ENCODE results near the gene B3GALT6.

The B3GALT6 gene

GRCh38 chr1:1240822-1241587, 9.0 kb downstream of the B3GALT6 start (continued):
- TF ChIP-seq KLF8 (tag by site-specific recombination; IDR thresholded peaks at IDR 0.05) (peak; percentile 28), ZNF335 (tag by site-specific recombination; conservative IDR thresholded peaks at IDR 0.05) (peak; percentile 62; the same call in 1 of the 2 replicates), KLF9 (tag by site-specific recombination; IDR thresholded peaks at IDR 0.05; ENCODE audit: low read depth) (no peak)

GRCh38 chr1:1241588-1242219, 9.7 kb downstream of the B3GALT6 start:
- POLR2A ChIA-PET, result no interaction called here
- CTCF ChIA-PET, result no interaction called here
- TF ChIP-seq ZNF544 (tag by site-specific recombination; IDR thresholded peaks at IDR 0.05) (no peak), BCL11B (tag by site-specific recombination; IDR thresholded peaks at IDR 0.05; ENCODE audit: low read depth) (0 out of 2 replicates have a peak, but pooled peaks have one; percentile 57), GLIS2 (tag by site-specific recombination; IDR thresholded peaks at IDR 0.05) (peak; percentile 22; the same call in 1 of the 2 replicates), ZFP69B (tag by site-specific recombination; IDR thresholded peaks at IDR 0.05) (peak; percentile 67; the same call in 1 of the 2 replicates)

GRCh38 chr1:1242461-1243265, 10.6 kb downstream of the B3GALT6 start:
- Histone ChIP-seq H3K9me3 (ENCODE audit: control insufficient read depth, insufficient read depth, low read depth, low read length) (no peaks in the 10 kb centered on the region), H3K4me3 (ENCODE audit: low read depth, low read length) (no peak overlapping the region), H3K36me3 (ENCODE audit: control insufficient read depth in 2 of 2, insufficient read depth in 1 of 2, low read length in 2 of 2) (no peaks in the 10 kb centered on the region), H3K4me1 (ENCODE audit: control insufficient read depth, insufficient read depth, low read length) (no peaks in the 10 kb centered on the region), H3K27ac (ENCODE audit: extremely low read depth, low read depth, low read length) (no peak overlapping the region)
- no peak for TF ChIP-seq ZNF585B (tag by site-specific recombination; IDR thresholded peaks at IDR 0.05)
- TF ChIP-seq ZNF221 (tag by site-specific recombination; IDR thresholded peaks at IDR 0.05; ENCODE audit: borderline replicate concordance), result no peak
- no peak for TF ChIP-seq KLF1 (tag by site-specific recombination; IDR thresholded peaks at IDR 0.05)
- TF ChIP-seq ZNF664 (tag by site-specific recombination; IDR thresholded peaks at IDR 0.05), result no peak
- TF ChIP-seq ZBTB21 (tag by site-specific recombination; IDR thresholded peaks at IDR 0.05), result no peak
- no peak for TF ChIP-seq ZSCAN5A (tag by site-specific recombination; IDR thresholded peaks at IDR 0.05)
- peak; percentile 10; the same call in 1 of the 2 replicates for TF ChIP-seq BCL11A (tag by site-specific recombination; IDR thresholded peaks at IDR 0.05; ENCODE audit: low read depth)
- TF ChIP-seq YY2 (tag by site-specific recombination; IDR thresholded peaks at IDR 0.05), result no peak
- TF ChIP-seq ZNF19 (tag by site-specific recombination; IDR thresholded peaks at IDR 0.05; ENCODE audit: low read depth), result no peak
- no peak for TF ChIP-seq ZBTB44 (tag by site-specific recombination; IDR thresholded peaks at IDR 0.05)
- TF ChIP-seq SCRT2 (tag by site-specific recombination; IDR thresholded peaks at IDR 0.05), result peak; percentile 57; the same call in 1 of the 2 replicates
- TF ChIP-seq HOXD13 (CRISPR knock-in tag; IDR thresholded peaks at IDR 0.05; ENCODE audit: borderline replicate concordance), result no peak
- peak; percentile 34; the same call in 1 of the 2 replicates for TF ChIP-seq HIC1 (tag by site-specific recombination; IDR thresholded peaks at IDR 0.05)
- ChIA-PET CTCF (no interaction called here), POLR2A (no interaction called here)

More at GRCh38 chr1:1241588-1242219, 9.7 kb downstream of the B3GALT6 start:
- Histone ChIP-seq H3K27ac (ENCODE audit: extremely low read depth, low read depth, low read length) (no peak overlapping the region), H3K36me3 (ENCODE audit: control insufficient read depth in 2 of 2, insufficient read depth in 1 of 2, low read length in 2 of 2) (no peaks in the 10 kb centered on the region), H3K4me1 (ENCODE audit: control insufficient read depth, insufficient read depth, low read length) (no peaks in the 10 kb centered on the region), H3K9me3 (ENCODE audit: control insufficient read depth, insufficient read depth, low read depth, low read length) (no peaks in the 10 kb centered on the region), H3K4me3 (ENCODE audit: low read depth, low read length) (no peak overlapping the region)
